Gastrocnemius medialis (tissue), 4 donors: Measurements from ENCODE around the gene HYAL1.

ENCODE experiments used
- POLR2A ChIP-seq, 2 donors: fragments of 450-650 bp; IDR thresholded peaks; one replicate each; pipeline ENCODE4 v1.6.1; 2017; ENCODE audit warnings: antibody characterized with exemption in 2 of 2, mild to moderate bottlenecking in 2 of 2, moderate library complexity in 2 of 2
- TF ChIP-seq, protein P1 (sequence below), 5 experiments: fragments of 450-650 bp in 3 of 5; fragments of 200-600 bp in 2 of 5; sonication (generic) in 2 of 5; IDR thresholded peaks in 4 of 5; conservative IDR thresholded peaks in 1 of 5; 1 replicate in 4 of 5; 2 replicates in 1 of 5; pipeline ENCODE4 v1.5.1; 2016 to 2019; ENCODE audit warnings: antibody characterized with exemption in 5 of 5, mild to moderate bottlenecking in 3 of 5, moderate library complexity in 3 of 5

DNA sequence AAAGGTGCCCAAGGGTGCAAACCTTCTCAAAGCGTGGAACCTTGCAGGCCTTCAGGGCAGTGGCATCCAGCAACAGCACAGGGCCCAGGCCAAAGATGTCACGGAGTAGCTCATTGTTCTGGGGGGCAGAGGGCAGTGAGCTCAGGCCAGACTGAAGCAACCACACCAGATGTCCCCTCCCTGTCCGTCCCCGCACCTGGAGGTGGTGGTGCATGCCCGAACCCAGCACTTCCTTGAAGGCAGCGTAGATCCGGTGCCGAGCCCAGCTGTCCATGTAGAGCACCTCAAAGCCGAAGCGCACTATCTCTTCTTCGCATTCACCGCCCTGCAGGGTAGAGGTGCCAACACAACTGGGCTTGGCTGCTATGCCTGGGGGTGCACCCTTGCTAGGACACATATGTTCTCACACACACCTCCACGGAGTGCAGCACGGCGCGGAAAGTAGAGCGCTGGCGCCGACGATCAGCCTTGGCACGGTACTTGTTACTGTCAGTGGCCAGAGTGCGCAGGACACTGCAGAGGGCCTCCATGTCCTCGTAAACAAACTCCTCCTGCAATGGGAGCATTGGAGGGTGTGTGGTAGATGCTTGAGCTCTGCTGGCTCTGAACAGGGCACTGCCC lies 14.9 kb downstream of the HYAL1 start:
- TF ChIP-seq POLR2A (IDR thresholded peaks at IDR 0.05) = no peak
- TF ChIP-seq, protein P1, sequence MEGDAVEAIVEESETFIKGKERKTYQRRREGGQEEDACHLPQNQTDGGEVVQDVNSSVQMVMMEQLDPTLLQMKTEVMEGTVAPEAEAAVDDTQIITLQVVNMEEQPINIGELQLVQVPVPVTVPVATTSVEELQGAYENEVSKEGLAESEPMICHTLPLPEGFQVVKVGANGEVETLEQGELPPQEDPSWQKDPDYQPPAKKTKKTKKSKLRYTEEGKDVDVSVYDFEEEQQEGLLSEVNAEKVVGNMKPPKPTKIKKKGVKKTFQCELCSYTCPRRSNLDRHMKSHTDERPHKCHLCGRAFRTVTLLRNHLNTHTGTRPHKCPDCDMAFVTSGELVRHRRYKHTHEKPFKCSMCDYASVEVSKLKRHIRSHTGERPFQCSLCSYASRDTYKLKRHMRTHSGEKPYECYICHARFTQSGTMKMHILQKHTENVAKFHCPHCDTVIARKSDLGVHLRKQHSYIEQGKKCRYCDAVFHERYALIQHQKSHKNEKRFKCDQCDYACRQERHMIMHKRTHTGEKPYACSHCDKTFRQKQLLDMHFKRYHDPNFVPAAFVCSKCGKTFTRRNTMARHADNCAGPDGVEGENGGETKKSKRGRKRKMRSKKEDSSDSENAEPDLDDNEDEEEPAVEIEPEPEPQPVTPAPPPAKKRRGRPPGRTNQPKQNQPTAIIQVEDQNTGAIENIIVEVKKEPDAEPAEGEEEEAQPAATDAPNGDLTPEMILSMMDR (IDR thresholded peaks at IDR 0.05 in 4 of 5, conservative IDR thresholded peaks at IDR 0.05 in 1 of 5) = no peak
